Measurements from ENCODE around the gene PFDN6. TPM values are rescaled to one million over a fixed set of nuclear protein-coding genes. Genes with fewer than 3 reads are reported as not detected.

Gene PFDN6
- polyA plus RNA-seq, 3 donors = 26.0 to 36.2 (median 28.4) TPM

DNA sequence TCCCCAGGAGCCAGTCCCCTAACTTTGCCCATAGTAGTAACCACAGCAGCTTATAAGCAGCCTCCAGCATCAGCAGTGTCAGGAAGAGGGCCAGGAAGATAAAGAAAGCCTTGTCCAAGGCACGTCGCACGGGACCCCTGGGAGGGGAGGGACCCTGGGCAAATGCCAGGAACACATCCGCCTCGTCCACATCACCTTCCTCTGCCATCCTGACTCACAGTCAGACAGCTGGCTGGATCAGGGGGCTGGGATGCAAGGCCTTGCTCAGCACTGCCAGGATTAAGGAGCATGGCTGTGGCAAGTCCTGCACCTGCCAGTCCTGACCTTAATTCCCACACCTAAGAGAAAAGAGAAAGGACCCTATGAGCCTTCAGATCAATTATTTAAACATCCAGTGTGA is 39.7 kb downstream of the PFDN6 start:
- Histone ChIP-seq H3K4me1 (ENCODE audit: control insufficient read depth in 1 of 2, insufficient read depth in 2 of 2, low read length in 2 of 2) (peaks cover 4% of the 10 kb centered on the region in 2 donors), H3K79me2 (ENCODE audit: insufficient read depth, low read length) (no peaks in the 10 kb centered on the region), H3K4me2 (replicated peaks; ENCODE audit: extremely low read depth, low read length, poor library complexity, severe bottlenecking) (no peak overlapping the region), H4K20me1 (ENCODE audit: insufficient read depth, low read length) (no peaks in the 10 kb centered on the region), H2AFZ (ENCODE audit: insufficient read depth, low read depth, low read length, poor library complexity, severe bottlenecking) (no peak overlapping the region), H3K9ac (ENCODE audit: insufficient read depth, low read length, poor library complexity, severe bottlenecking) (no peak overlapping the region), H3K9me3 (replicated peaks in 1 of 2; ENCODE audit: control insufficient read depth in 1 of 2, insufficient read depth in 1 of 2, low read length in 2 of 2) (no peaks in the 10 kb centered on the region), H3K4me3 (replicated peaks in 1 of 3; ENCODE audit: low read depth in 2 of 3, low read length in 3 of 3) (no peak overlapping the region), H3K36me3 (replicated peaks in 1 of 2; ENCODE audit: control insufficient read depth in 1 of 2, insufficient read depth in 2 of 2, low read length in 2 of 2) (no peaks in the 10 kb centered on the region), H3K27ac (ENCODE audit: low read depth in 1 of 2, low read length in 2 of 2) (no peak overlapping the region), H3K27me3 (ENCODE audit: control insufficient read depth in 2 of 2, insufficient read depth in 2 of 2, low read length in 2 of 2) (no peaks in the 10 kb centered on the region)
- H3K9me3 Mint-ChIP-seq = no peaks in the 10 kb centered on the region
- peak overlapping the region in 1 of 7 donors; percentile 82 for H3K27ac Mint-ChIP-seq
- H3K27me3 Mint-ChIP-seq (ENCODE audit: low read depth in 3 of 3) = peaks cover 0 to 9% (median 4%) of the 10 kb centered on the region in 3 donors
- intact Hi-C loops (cut with micrococcal nuclease) = no loop called here
- H3K4me3 Mint-ChIP-seq = no peak overlapping the region
- H3K36me3 Mint-ChIP-seq = no peaks in the 10 kb centered on the region
- no peak for DNase-seq
- TF ChIP-seq CTCF (IDR thresholded peaks at IDR 0.05) = no peak
- peaks cover 8% of the 10 kb centered on the region for H3K4me1 Mint-ChIP-seq
- 89% methylated on average over 5 of the region's 5 CpGs for WGBS (ENCODE audit: insufficient coverage)

- H3K9me3 Mint-ChIP-seq = no peaks in the 10 kb centered on the region
- H3K36me3 Mint-ChIP-seq = no peaks in the 10 kb centered on the region
- no peaks in the 10 kb centered on the region for H4K20me1 ChIP-seq (ENCODE audit: insufficient read depth, low read length)
- 50% methylated on average over 5 of the region's 10 CpGs for WGBS (ENCODE audit: insufficient coverage)
- H3K27ac Mint-ChIP-seq = no peak overlapping the region
- H3K4me3 Mint-ChIP-seq = no peak overlapping the region
- H3K27me3 Mint-ChIP-seq (ENCODE audit: low read depth in 3 of 3) = peaks cover 0 to 9% (median 4%) of the 10 kb centered on the region in 3 donors
- intact Hi-C loops (cut with micrococcal nuclease) = no loop called here
- no peak for DNase-seq
- peaks cover 3% of the 10 kb centered on the region for H3K4me1 Mint-ChIP-seq
- no peak overlapping the region for H3K9ac ChIP-seq (ENCODE audit: insufficient read depth, low read length, poor library complexity, severe bottlenecking)
- H3K27ac ChIP-seq (ENCODE audit: low read depth in 1 of 2, low read length in 2 of 2) = no peak overlapping the region
- no peaks in the 10 kb centered on the region for H3K79me2 ChIP-seq (ENCODE audit: insufficient read depth, low read length)
- H3K27me3 ChIP-seq (ENCODE audit: control insufficient read depth in 2 of 2, insufficient read depth in 2 of 2, low read length in 2 of 2) = no peaks in the 10 kb centered on the region
- H3K4me1 ChIP-seq (ENCODE audit: control insufficient read depth in 1 of 2, insufficient read depth in 2 of 2, low read length in 2 of 2) = no peaks in the 10 kb centered on the region
- no peak for TF ChIP-seq CTCF (IDR thresholded peaks at IDR 0.05)
- H3K4me3 ChIP-seq (replicated peaks in 1 of 3; ENCODE audit: low read depth in 2 of 3, low read length in 3 of 3) = no peak overlapping the region
- H3K36me3 ChIP-seq (replicated peaks in 1 of 2; ENCODE audit: control insufficient read depth in 1 of 2, insufficient read depth in 2 of 2, low read length in 2 of 2) = no peaks in the 10 kb centered on the region
- no peak overlapping the region for H3K4me2 ChIP-seq (replicated peaks; ENCODE audit: extremely low read depth, low read length, poor library complexity, severe bottlenecking)
- H2AFZ ChIP-seq (ENCODE audit: insufficient read depth, low read depth, low read length, poor library complexity, severe bottlenecking) = no peak overlapping the region
- H3K9me3 ChIP-seq (replicated peaks in 1 of 2; ENCODE audit: control insufficient read depth in 1 of 2, insufficient read depth in 1 of 2, low read length in 2 of 2) = no peaks in the 10 kb centered on the region
Measured at GRCh38 chr6:33330736-33331135, 41.3 kb downstream of the PFDN6 start.
